ENCODE results near the gene CDCA7L. TPM values are rescaled to one million over a fixed set of nuclear protein-coding genes. Genes with fewer than 3 reads are reported as not detected.

CDCA7L gene
- total RNA-seq, 2 donors from 2014 or later: 8.2 to 38.9 TPM

DNA sequence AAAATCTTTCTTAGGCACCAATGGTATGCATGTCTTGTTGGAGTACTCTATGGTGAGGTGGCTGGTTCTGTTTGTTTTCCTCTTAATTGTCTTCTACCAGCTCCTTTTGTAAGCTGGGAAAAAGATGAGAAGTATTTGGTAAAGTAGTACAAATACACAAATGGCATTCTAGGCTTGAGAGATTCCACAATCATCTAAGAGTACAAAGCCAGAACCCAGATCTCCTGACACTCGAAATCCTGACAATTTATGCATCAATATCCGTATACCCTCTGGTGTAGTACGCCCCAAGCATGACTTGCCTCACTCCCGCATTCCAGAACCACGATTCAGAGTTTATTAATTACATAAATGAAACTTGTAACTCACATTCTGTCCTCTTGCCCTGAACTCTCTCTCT lies 43.5 kb downstream of the CDCA7L start:
- H3K36me3 ChIP-seq (replicated peaks in 1 of 2; ENCODE audit: insufficient read depth in 1 of 2, low read depth in 2 of 2): peaks cover 0 to 22% of the 10 kb centered on the region in 2 donors
- H3K4me3 ChIP-seq: no peak overlapping the region
- no peaks in the 10 kb centered on the region for H3K4me1 ChIP-seq
- no peak for ATAC-seq
- 83 to 84% methylated on average over 5 of the region's 5 CpGs for WGBS, 2 donors
- H3K27ac ChIP-seq: no peak overlapping the region
- no peaks in the 10 kb centered on the region for H3K27me3 ChIP-seq
- no peaks in the 10 kb centered on the region for H3K9me3 ChIP-seq
- TF ChIP-seq POLR2A (IDR thresholded peaks at IDR 0.05): no peak
- TF ChIP-seq, protein P1, sequence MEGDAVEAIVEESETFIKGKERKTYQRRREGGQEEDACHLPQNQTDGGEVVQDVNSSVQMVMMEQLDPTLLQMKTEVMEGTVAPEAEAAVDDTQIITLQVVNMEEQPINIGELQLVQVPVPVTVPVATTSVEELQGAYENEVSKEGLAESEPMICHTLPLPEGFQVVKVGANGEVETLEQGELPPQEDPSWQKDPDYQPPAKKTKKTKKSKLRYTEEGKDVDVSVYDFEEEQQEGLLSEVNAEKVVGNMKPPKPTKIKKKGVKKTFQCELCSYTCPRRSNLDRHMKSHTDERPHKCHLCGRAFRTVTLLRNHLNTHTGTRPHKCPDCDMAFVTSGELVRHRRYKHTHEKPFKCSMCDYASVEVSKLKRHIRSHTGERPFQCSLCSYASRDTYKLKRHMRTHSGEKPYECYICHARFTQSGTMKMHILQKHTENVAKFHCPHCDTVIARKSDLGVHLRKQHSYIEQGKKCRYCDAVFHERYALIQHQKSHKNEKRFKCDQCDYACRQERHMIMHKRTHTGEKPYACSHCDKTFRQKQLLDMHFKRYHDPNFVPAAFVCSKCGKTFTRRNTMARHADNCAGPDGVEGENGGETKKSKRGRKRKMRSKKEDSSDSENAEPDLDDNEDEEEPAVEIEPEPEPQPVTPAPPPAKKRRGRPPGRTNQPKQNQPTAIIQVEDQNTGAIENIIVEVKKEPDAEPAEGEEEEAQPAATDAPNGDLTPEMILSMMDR (IDR thresholded peaks at IDR 0.05): no peak
- DNase-seq: no peak
- intact Hi-C loops (cut with DNase I): no loop called here

DNA sequence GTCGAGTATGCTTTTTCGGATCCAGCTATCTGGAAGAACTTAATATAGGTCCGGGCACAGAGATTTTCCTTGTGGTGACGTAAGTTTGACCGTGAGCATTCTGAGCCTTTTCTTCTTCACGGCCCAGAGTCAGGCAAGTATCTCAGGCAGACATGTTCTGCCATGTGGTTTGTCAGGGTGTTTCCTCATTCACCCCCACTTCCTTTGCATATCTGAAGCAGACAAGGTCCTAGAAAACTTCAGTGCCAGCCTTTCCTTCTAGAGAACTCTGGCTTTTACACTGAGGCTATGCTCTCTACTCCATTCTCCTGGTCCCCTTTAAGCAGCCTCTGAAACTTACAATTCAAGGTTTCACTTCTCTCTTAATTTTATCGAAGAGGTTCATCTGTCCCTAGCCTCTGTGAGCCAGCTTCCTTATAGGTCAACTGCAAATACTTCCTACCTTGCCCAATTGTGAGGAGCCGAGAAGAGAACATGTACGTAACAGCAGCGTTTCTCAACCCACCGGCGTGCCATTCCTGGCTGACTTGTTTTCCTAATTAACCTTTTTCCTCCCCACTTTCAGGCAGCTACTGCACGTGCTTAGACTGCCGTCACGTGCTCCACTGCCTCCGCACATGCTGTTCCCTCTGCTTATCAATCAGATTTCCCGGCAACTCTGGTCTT lies 47.3 kb downstream of the CDCA7L start:
- Histone ChIP-seq H3K4me1 (no peaks in the 10 kb centered on the region), H3K27ac (no peak overlapping the region), H3K9me3 (no peaks in the 10 kb centered on the region), H3K4me3 (no peak overlapping the region), H3K27me3 (no peaks in the 10 kb centered on the region), H3K36me3 (replicated peaks in 1 of 2; ENCODE audit: insufficient read depth in 1 of 2, low read depth in 2 of 2) (peaks cover 0 to 5% of the 10 kb centered on the region in 2 donors)
- ATAC-seq (no peak), DNase-seq (peak in 1 of 4 donors; percentile 32)
- intact Hi-C loops (cut with DNase I): no loop called here
- TF ChIP-seq, protein P1 (IDR thresholded peaks at IDR 0.05): no peak
- no peak for TF ChIP-seq POLR2A (IDR thresholded peaks at IDR 0.05)
- 77 to 94% methylated on average over 17 of the region's 17 CpGs for WGBS, 2 donors

GRCh38 chr7:21893401-21893800 lies 52.3 kb downstream of the CDCA7L start:
- DNase-seq (no peak), ATAC-seq (no peak)
- intact Hi-C loops (cut with DNase I): no loop called here
- no peaks in the 10 kb centered on the region for H3K27me3 ChIP-seq
- WGBS, 2 donors: 83 to 96% methylated on average over 3 of the region's 3 CpGs
- H3K9me3 ChIP-seq: no peaks in the 10 kb centered on the region
- no peak overlapping the region for H3K27ac ChIP-seq
- no peak overlapping the region for H3K4me3 ChIP-seq
- H3K36me3 ChIP-seq (replicated peaks in 1 of 2; ENCODE audit: insufficient read depth in 1 of 2, low read depth in 2 of 2): no peaks in the 10 kb centered on the region
- no peak for TF ChIP-seq POLR2A (IDR thresholded peaks at IDR 0.05)
- TF ChIP-seq, protein P1 (IDR thresholded peaks at IDR 0.05): no peak
- H3K4me1 ChIP-seq: no peaks in the 10 kb centered on the region

DNA sequence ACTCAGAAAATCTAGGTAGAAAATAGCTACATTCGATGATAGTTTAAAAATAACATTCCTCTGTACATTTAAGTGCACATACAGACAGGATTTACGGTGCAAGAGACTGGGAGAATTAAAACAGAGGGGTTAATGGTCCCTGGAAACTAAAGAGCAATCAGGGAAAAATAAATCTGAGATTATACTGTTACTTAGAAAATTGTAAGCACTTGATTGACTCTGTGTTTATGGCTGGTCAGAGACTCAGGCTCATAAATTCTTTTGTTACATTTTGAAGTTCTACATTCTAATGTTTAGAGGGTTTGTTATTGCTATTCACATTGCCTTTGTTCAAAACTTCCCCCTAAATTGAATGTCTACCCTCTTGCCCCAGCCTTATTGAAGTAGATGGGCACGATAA lies 54.4 kb downstream of the CDCA7L start:
- WGBS, 2 donors: 90 to 94% methylated on average over 3 of the region's 3 CpGs
- Histone ChIP-seq H3K4me1 (no peaks in the 10 kb centered on the region), H3K27ac (no peak overlapping the region), H3K9me3 (no peaks in the 10 kb centered on the region), H3K27me3 (no peaks in the 10 kb centered on the region), H3K4me3 (no peak overlapping the region), H3K36me3 (replicated peaks in 1 of 2; ENCODE audit: insufficient read depth in 1 of 2, low read depth in 2 of 2) (no peaks in the 10 kb centered on the region)
- intact Hi-C loops (cut with DNase I): no loop called here
- DNase-seq (no peak), ATAC-seq (no peak)
- TF ChIP-seq, protein P1 (IDR thresholded peaks at IDR 0.05): no peak
- TF ChIP-seq POLR2A (IDR thresholded peaks at IDR 0.05): no peak

- TF ChIP-seq, protein P1 (IDR thresholded peaks at IDR 0.05): no peak
- no peak for TF ChIP-seq POLR2A (IDR thresholded peaks at IDR 0.05)
- ATAC-seq: no peak
- Histone ChIP-seq H3K27ac (no peak overlapping the region), H3K4me3 (no peak overlapping the region), H3K36me3 (replicated peaks in 1 of 2; ENCODE audit: insufficient read depth in 1 of 2, low read depth in 2 of 2) (no peaks in the 10 kb centered on the region), H3K27me3 (no peaks in the 10 kb centered on the region), H3K4me1 (no peaks in the 10 kb centered on the region), H3K9me3 (no peaks in the 10 kb centered on the region)
- 83 to 84% methylated on average over 4 of the region's 4 CpGs for WGBS, 2 donors
- no peak for DNase-seq
- intact Hi-C loops (cut with DNase I): no loop called here
Observed at GRCh38 chr7:21887779-21888178, 57.9 kb downstream of the CDCA7L start.

Measured in body of pancreas (tissue), 4 donors.